T-cell (primary cell): ENCODE measurements around the gene ABHD12. TPM values are rescaled to one million over a fixed set of nuclear protein-coding genes. Genes with fewer than 3 reads are reported as not detected.
A peak's percentile ranks its signal among the peaks of the same experiment; 100 is the strongest.

ENCODE experiments used
- ATAC-seq, 4 experiments: fragments of 200-7000 bp in 3 of 4; fragments of 150-1000 bp in 1 of 4; cut with Tn5 transposase; replicated peaks in 1 of 4; 1 replicate in 3 of 4; 2 replicates in 1 of 4; pipeline ENCODE4 v1.10.0; 2021; ENCODE audit warnings: moderate library complexity in 3 of 4, mild to moderate bottlenecking in 2 of 4, moderate number of reproducible peaks in 1 of 4
- CTCF ChIA-PET, 2 donors: fragments of 300-600 bp; sonication (Branson Sonifier 250); formaldehyde crosslinking; loops; one replicate each; lab custom pipeline; 2022; ENCODE audit warnings: antibody characterized with exemption in 2 of 2; lab: Charles Lee
- POLR2A ChIA-PET, 2 donors: fragments of 300-600 bp; sonication (Branson Sonifier 250); formaldehyde crosslinking; loops; one replicate each; lab custom pipeline; 2022; ENCODE audit warnings: antibody characterized with exemption in 2 of 2; lab: Charles Lee
- DNase-seq, 35 experiments: peaks; one replicate each; pipeline versions ENCODE4 v3.0.0 to v3.0.0-alpha.2; 2013 to 2023
- H3K27ac ChIP-seq: one replicate; pipeline ENCODE4 v1.5.1; 2013; ENCODE audit warnings: low read length
- H3K27me3 ChIP-seq, 2 experiments: replicated peaks in 1 of 2; 1 replicate in 1 of 2; 2 replicates in 1 of 2; pipeline versions ENCODE4 v1.6.1 to v1.7.0; 2013; ENCODE audit warnings: low read length in 1 of 2, mixed read lengths in 1 of 2; ENCODE audit not compliant: control insufficient read depth in 2 of 2, insufficient read depth in 2 of 2; ENCODE audit errors: extremely low read depth in 1 of 2
- H3K36me3 ChIP-seq, 2 donors: 1 replicate in 1 of 2; 2 replicates in 1 of 2; pipeline versions ENCODE4 v1.6.1 to v1.7.0; 2013; ENCODE audit warnings: low read length in 1 of 2; ENCODE audit not compliant: control insufficient read depth in 2 of 2, insufficient read depth in 1 of 2; ENCODE audit errors: extremely low read depth in 1 of 2
- H3K4me1 ChIP-seq, 2 experiments: 1 replicate in 1 of 2; 2 replicates in 1 of 2; pipeline versions ENCODE4 v1.6.1 to v1.7.0; 2013; ENCODE audit warnings: low read length in 2 of 2, mixed read lengths in 1 of 2; ENCODE audit not compliant: insufficient read depth in 2 of 2, control insufficient read depth in 1 of 2; ENCODE audit errors: extremely low read depth in 1 of 2
- H3K4me3 ChIP-seq, 2 donors: 1 replicate in 1 of 2; 2 replicates in 1 of 2; pipeline versions ENCODE4 v1.5.1 to v1.7.0; 2013; ENCODE audit warnings: mild to moderate bottlenecking in 2 of 2, low read length in 1 of 2, moderate library complexity in 1 of 2; ENCODE audit not compliant: control insufficient read depth in 1 of 2; ENCODE audit errors: extremely low read depth in 1 of 2
- H3K9me3 ChIP-seq: 2 replicates; pipeline ENCODE4 v1.7.0; 2013
- H3K27ac Mint-ChIP-seq, 2 donors: one replicate each; pipeline ENCODE4 v1.8.0; 2020 to 2021; ENCODE audit warnings: mild to moderate bottlenecking in 2 of 2, mixed read lengths in 2 of 2
- H3K27me3 Mint-ChIP-seq, 2 donors: one replicate each; pipeline ENCODE4 v1.8.0; 2021 to 2022; ENCODE audit warnings: mixed read lengths in 2 of 2
- H3K36me3 Mint-ChIP-seq: one replicate; pipeline ENCODE4 v1.8.0; 2021; ENCODE audit warnings: mixed read lengths
- H3K4me1 Mint-ChIP-seq, 3 donors: one replicate each; pipeline ENCODE4 v1.8.0; 2020 to 2022; ENCODE audit warnings: mixed read lengths in 3 of 3, mild to moderate bottlenecking in 1 of 3
- H3K4me3 Mint-ChIP-seq, 3 donors: one replicate each; pipeline ENCODE4 v1.8.0; 2020 to 2022; ENCODE audit warnings: mild to moderate bottlenecking in 3 of 3, mixed read lengths in 3 of 3, moderate library complexity in 3 of 3
- H3K9me3 Mint-ChIP-seq, 3 donors: one replicate each; pipeline ENCODE4 v1.8.0; 2020 to 2022; ENCODE audit warnings: mixed read lengths in 3 of 3
- WGBS: methylation state at CpG from one replicate; pipeline ENCODE4 v1.1.5; 2013; ENCODE audit warnings: missing lambda C conversion rate; ENCODE audit not compliant: insufficient coverage; 5-methylcytosine and 5-hydroxymethylcytosine counted together
- total RNA-seq, 35 experiments: library from RNA in 6 of 35; stranded (reverse) in 6 of 35; fragments of 120-200 nt in 1 of 35; gene quantifications; one replicate each; pipeline versions ENCODE4 v1.2.1 to v1.2.4 and lab custom pipeline; 2013 to 2026

ABHD12 gene
- total RNA-seq, 5 donors from 2014 or later (not counting 1 experiment from before 2014, with no cell fraction given), result 19.5 to 27.7 (median 22.1) TPM

- no peaks in the 10 kb centered on the region for H3K9me3 Mint-ChIP-seq
- H3K4me1 Mint-ChIP-seq, result peaks cover 22 to 29% (median 26%) of the 10 kb centered on the region in 3 donors
- peaks cover 26% of the 10 kb centered on the region for H3K36me3 Mint-ChIP-seq
- no peak overlapping the region for H3K27ac ChIP-seq
- peaks cover 0 to 9% of the 10 kb centered on the region in 2 experiments for H3K4me1 ChIP-seq
- POLR2A ChIA-PET, result interaction anchor here in 1 of 2 donors (0.7 kb wide), 1 partner anchor 13 kb away, joined by 7 read pairs; no protein-coding TSS in a partner anchor
- H3K27me3 ChIP-seq, result no peaks in the 10 kb centered on the region
- CTCF ChIA-PET, result no interaction called here
- WGBS, result 100% methylated on average over 2 of the region's 7 CpGs
- H3K27ac Mint-ChIP-seq, result no peak overlapping the region
- DNase-seq (no peak), ATAC-seq (no peak)
- H3K4me3 Mint-ChIP-seq, result no peak overlapping the region
- no peaks in the 10 kb centered on the region for H3K27me3 Mint-ChIP-seq
- H3K9me3 ChIP-seq, result no peaks in the 10 kb centered on the region
- H3K4me3 ChIP-seq, result no peak overlapping the region
- peaks cover 0 to 7% of the 10 kb centered on the region in 2 donors for H3K36me3 ChIP-seq
Measured at GRCh38 chr20:25327521-25328235, 63.0 kb downstream of the ABHD12 start.

- Histone ChIP-seq H3K36me3 (peaks cover 0 to 9% of the 10 kb centered on the region in 2 donors), H3K9me3 (no peaks in the 10 kb centered on the region), H3K27me3 (no peaks in the 10 kb centered on the region), H3K27ac (no peak overlapping the region), H3K4me3 (no peak overlapping the region), H3K4me1 (peaks cover 0 to 13% of the 10 kb centered on the region in 2 experiments)
- no CpG with 5 or more reads among the region's 2 CpGs for WGBS
- POLR2A ChIA-PET, result no interaction called here
- no peak for DNase-seq
- peaks cover 27 to 33% (median 29%) of the 10 kb centered on the region in 3 donors for H3K4me1 Mint-ChIP-seq
- peaks cover 26% of the 10 kb centered on the region for H3K36me3 Mint-ChIP-seq
- H3K4me3 Mint-ChIP-seq, result no peak overlapping the region
- no peaks in the 10 kb centered on the region for H3K9me3 Mint-ChIP-seq
- H3K27ac Mint-ChIP-seq, result no peak overlapping the region
- H3K27me3 Mint-ChIP-seq, result no peaks in the 10 kb centered on the region
- CTCF ChIA-PET, result no interaction called here
- no peak for ATAC-seq
Measured at GRCh38 chr20:25325997-25326396, 64.6 kb downstream of the ABHD12 start.

GRCh38 chr20:25325073-25325472, 65.6 kb downstream of the ABHD12 start:
- no peaks in the 10 kb centered on the region for H3K9me3 ChIP-seq
- DNase-seq (no peak), ATAC-seq (no peak)
- H3K27ac ChIP-seq, result no peak overlapping the region
- Mint-ChIP-seq H3K36me3 (peaks cover 24% of the 10 kb centered on the region), H3K27ac (no peak overlapping the region), H3K27me3 (no peaks in the 10 kb centered on the region), H3K9me3 (no peaks in the 10 kb centered on the region), H3K4me1 (peaks cover 20 to 27% (median 21%) of the 10 kb centered on the region in 3 donors), H3K4me3 (no peak overlapping the region)
- no CpG with 5 or more reads among the region's 3 CpGs for WGBS
- H3K4me1 ChIP-seq, result peaks cover 0 to 9% of the 10 kb centered on the region in 2 experiments
- ChIA-PET CTCF (no interaction called here), POLR2A (no interaction called here)
- no peak overlapping the region for H3K4me3 ChIP-seq
- H3K36me3 ChIP-seq, result peaks cover 0 to 13% of the 10 kb centered on the region in 2 donors
- no peaks in the 10 kb centered on the region for H3K27me3 ChIP-seq

GRCh38 chr20:25324412-25324811, 66.2 kb downstream of the ABHD12 start:
- WGBS, result 100% methylated on average over 4 of the region's 5 CpGs
- ATAC-seq (no peak), DNase-seq (peak in 1 of 35 experiments; percentile 21)
- Histone ChIP-seq H3K9me3 (no peaks in the 10 kb centered on the region), H3K27me3 (no peaks in the 10 kb centered on the region), H3K36me3 (peaks cover 0 to 16% of the 10 kb centered on the region in 2 donors), H3K4me3 (no peak overlapping the region), H3K4me1 (peaks cover 0 to 11% of the 10 kb centered on the region in 2 experiments), H3K27ac (no peak overlapping the region)
- H3K27me3 Mint-ChIP-seq, result no peaks in the 10 kb centered on the region
- H3K4me1 Mint-ChIP-seq, result peaks cover 16 to 20% (median 17%) of the 10 kb centered on the region in 3 donors
- peaks cover 22% of the 10 kb centered on the region for H3K36me3 Mint-ChIP-seq
- ChIA-PET CTCF (no interaction called here), POLR2A (no interaction called here)
- no peaks in the 10 kb centered on the region for H3K9me3 Mint-ChIP-seq
- H3K4me3 Mint-ChIP-seq, result no peak overlapping the region
- H3K27ac Mint-ChIP-seq, result no peak overlapping the region

- no peak overlapping the region for H3K4me3 Mint-ChIP-seq
- WGBS, result 96% methylated on average over 10 of the region's 12 CpGs
- H3K27me3 ChIP-seq, result no peaks in the 10 kb centered on the region
- H3K27me3 Mint-ChIP-seq, result no peaks in the 10 kb centered on the region
- H3K36me3 ChIP-seq, result peaks cover 0 to 16% of the 10 kb centered on the region in 2 donors
- no peak overlapping the region for H3K4me3 ChIP-seq
- H3K27ac Mint-ChIP-seq, result no peak overlapping the region
- ChIA-PET CTCF (no interaction called here), POLR2A (no interaction called here)
- no peaks in the 10 kb centered on the region for H3K9me3 Mint-ChIP-seq
- peaks cover 2 to 9% of the 10 kb centered on the region in 2 experiments for H3K4me1 ChIP-seq
- H3K4me1 Mint-ChIP-seq, result peaks cover 16 to 19% (median 16%) of the 10 kb centered on the region in 3 donors
- no peak for ATAC-seq
- H3K36me3 Mint-ChIP-seq, result peaks cover 19% of the 10 kb centered on the region
- DNase-seq, result peak in 1 of 35 experiments; percentile 3
- H3K9me3 ChIP-seq, result no peaks in the 10 kb centered on the region
- no peak overlapping the region for H3K27ac ChIP-seq
Measured at GRCh38 chr20:25323496-25324246, 67.0 kb downstream of the ABHD12 start.

GRCh38 chr20:25321991-25322390, 68.6 kb downstream of the ABHD12 start:
- POLR2A ChIA-PET, result no interaction called here

More at GRCh38 chr20:25321991-25322390, 68.6 kb downstream of the ABHD12 start:
- no peaks in the 10 kb centered on the region for H3K9me3 Mint-ChIP-seq
- CTCF ChIA-PET, result interaction anchor here in 1 of 2 donors (0.6 kb wide), 1 partner anchor 14 kb away, joined by 3 read pairs; no protein-coding TSS in a partner anchor
- no peaks in the 10 kb centered on the region for H3K27me3 Mint-ChIP-seq
- H3K4me3 Mint-ChIP-seq, result no peak overlapping the region
- no peaks in the 10 kb centered on the region for H3K9me3 ChIP-seq
- 80% methylated on average over 3 of the region's 4 CpGs for WGBS
- peaks cover 0 to 16% of the 10 kb centered on the region in 2 donors for H3K36me3 ChIP-seq
- no peak overlapping the region for H3K27ac ChIP-seq
- peaks cover 7 to 19% (median 15%) of the 10 kb centered on the region in 3 donors for H3K4me1 Mint-ChIP-seq
- no peaks in the 10 kb centered on the region for H3K27me3 ChIP-seq
- DNase-seq, result no peak
- H3K4me3 ChIP-seq, result no peak overlapping the region
- H3K4me1 ChIP-seq, result peaks cover 2 to 17% of the 10 kb centered on the region in 2 experiments
- no peak for ATAC-seq
- H3K36me3 Mint-ChIP-seq, result peaks cover 27% of the 10 kb centered on the region
- H3K27ac Mint-ChIP-seq, result peak overlapping the region in 1 of 2 donors; percentile 73
